Osteoblast (primary cell): ENCODE measurements around the gene CD48. TPM values are rescaled to one million over a fixed set of nuclear protein-coding genes. Genes with fewer than 3 reads are reported as not detected.
A peak's percentile ranks its signal among the peaks of the same experiment; 100 is the strongest.

Experiments
- DNase-seq: peaks from one replicate; pipeline ENCODE4 v3.0.0; 2011; ENCODE audit warnings: low spot score, mixed read lengths; ENCODE audit not compliant: insufficient read length; ENCODE audit errors: missing footprints
- H2AFZ ChIP-seq: 2 replicates; pipeline ENCODE4 v1.6.0; 2011; ENCODE audit warnings: mild to moderate bottlenecking, low read length
- H3K27ac ChIP-seq: 2 replicates; pipeline ENCODE4 v1.5.1; 2011; ENCODE audit warnings: mild to moderate bottlenecking, low read depth, low read length, moderate library complexity
- H3K27me3 ChIP-seq: 2 replicates; pipeline ENCODE4 v1.6.0; 2012; ENCODE audit warnings: mild to moderate bottlenecking, control low read depth, inconsistent platforms, low read length, moderate library complexity; ENCODE audit not compliant: insufficient read depth
- H3K36me3 ChIP-seq: 2 replicates; pipeline ENCODE4 v1.5.1; 2011; ENCODE audit warnings: mild to moderate bottlenecking, low read length, control low read depth, moderate library complexity; ENCODE audit not compliant: insufficient read depth
- H3K4me1 ChIP-seq: 2 replicates; pipeline ENCODE4 v1.5.1; 2011; ENCODE audit warnings: mild to moderate bottlenecking, low read length, control low read depth, moderate library complexity; ENCODE audit not compliant: insufficient read depth
- H3K4me2 ChIP-seq: 2 replicates; pipeline ENCODE4 v1.6.0; 2011; ENCODE audit warnings: mild to moderate bottlenecking, low read length; ENCODE audit not compliant: insufficient read depth
- H3K4me3 ChIP-seq: fragments of 200-600 bp; sonication (generic); 3 replicates; pipeline ENCODE4 v1.5.1; 2012; ENCODE audit warnings: mild to moderate bottlenecking, low read length, inconsistent platforms; ENCODE audit not compliant: insufficient read depth
- H3K79me2 ChIP-seq: 2 replicates; pipeline ENCODE4 v1.6.0; 2012; ENCODE audit warnings: mild to moderate bottlenecking, low read length, control low read depth, inconsistent platforms; ENCODE audit not compliant: insufficient read depth
- H3K9me3 ChIP-seq: 2 replicates; pipeline ENCODE4 v1.5.1; 2011; ENCODE audit warnings: low read depth, low read length, control low read depth
- H4K20me1 ChIP-seq: 2 replicates; pipeline ENCODE4 v1.6.0; 2012; ENCODE audit warnings: mild to moderate bottlenecking, low read length, control low read depth; ENCODE audit not compliant: insufficient read depth
- total RNA-seq: library from RNA; depleted of rRNA; stranded (reverse); fragments of >200 nt; gene quantifications from 2 replicates; pipeline ENCODE4 v1.2.3, GENCODE V29; 2012
- TF ChIP-seq, protein P1 (sequence below): IDR thresholded peaks from 2 replicates; pipeline ENCODE4 v1.5.1; 2011; ENCODE audit warnings: mild to moderate bottlenecking, low read depth, low read length, moderate library complexity; ENCODE audit errors: extremely low read depth

CD48 gene
- total RNA-seq, 1 donor = under 0.01 TPM

DNA sequence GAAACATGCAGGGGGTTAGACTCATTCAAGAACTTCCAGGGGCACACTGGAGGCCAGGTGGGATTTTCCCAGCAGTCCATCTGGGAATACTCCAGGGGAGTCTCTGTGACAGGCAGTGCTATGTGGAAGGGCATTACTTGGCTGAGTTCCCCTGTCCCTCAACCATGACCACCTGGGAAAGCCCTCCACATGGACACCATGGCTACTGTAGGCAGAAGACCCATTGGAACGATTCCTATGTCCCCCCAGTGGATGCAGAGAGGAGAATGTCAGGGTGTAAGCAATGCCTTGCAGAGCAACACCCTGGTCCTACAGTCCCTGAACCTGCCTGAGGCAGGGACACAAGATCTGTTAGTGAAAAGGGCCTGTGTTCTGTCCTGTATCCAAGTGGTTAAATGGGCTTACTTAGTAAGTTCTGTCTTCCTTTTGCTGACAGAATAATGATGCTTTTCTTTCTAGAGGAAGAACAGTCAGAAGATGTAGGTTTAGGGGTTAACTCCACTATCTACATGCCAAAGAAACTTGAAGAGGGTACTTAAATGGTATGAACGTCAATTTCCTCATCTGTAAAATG is 78.2 kb downstream of the CD48 start:
- Histone ChIP-seq H3K4me2 (no peak overlapping the region), H3K4me1 (no peaks in the 10 kb centered on the region), H3K27me3 (no peaks in the 10 kb centered on the region), H3K4me3 (no peak overlapping the region), H2AFZ (no peak overlapping the region), H3K9me3 (no peaks in the 10 kb centered on the region), H3K79me2 (no peaks in the 10 kb centered on the region), H3K27ac (no peak overlapping the region), H4K20me1 (no peaks in the 10 kb centered on the region), H3K36me3 (no peaks in the 10 kb centered on the region)
- TF ChIP-seq, protein P1, sequence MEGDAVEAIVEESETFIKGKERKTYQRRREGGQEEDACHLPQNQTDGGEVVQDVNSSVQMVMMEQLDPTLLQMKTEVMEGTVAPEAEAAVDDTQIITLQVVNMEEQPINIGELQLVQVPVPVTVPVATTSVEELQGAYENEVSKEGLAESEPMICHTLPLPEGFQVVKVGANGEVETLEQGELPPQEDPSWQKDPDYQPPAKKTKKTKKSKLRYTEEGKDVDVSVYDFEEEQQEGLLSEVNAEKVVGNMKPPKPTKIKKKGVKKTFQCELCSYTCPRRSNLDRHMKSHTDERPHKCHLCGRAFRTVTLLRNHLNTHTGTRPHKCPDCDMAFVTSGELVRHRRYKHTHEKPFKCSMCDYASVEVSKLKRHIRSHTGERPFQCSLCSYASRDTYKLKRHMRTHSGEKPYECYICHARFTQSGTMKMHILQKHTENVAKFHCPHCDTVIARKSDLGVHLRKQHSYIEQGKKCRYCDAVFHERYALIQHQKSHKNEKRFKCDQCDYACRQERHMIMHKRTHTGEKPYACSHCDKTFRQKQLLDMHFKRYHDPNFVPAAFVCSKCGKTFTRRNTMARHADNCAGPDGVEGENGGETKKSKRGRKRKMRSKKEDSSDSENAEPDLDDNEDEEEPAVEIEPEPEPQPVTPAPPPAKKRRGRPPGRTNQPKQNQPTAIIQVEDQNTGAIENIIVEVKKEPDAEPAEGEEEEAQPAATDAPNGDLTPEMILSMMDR = no peak
- DNase-seq = peak; percentile 32

DNA sequence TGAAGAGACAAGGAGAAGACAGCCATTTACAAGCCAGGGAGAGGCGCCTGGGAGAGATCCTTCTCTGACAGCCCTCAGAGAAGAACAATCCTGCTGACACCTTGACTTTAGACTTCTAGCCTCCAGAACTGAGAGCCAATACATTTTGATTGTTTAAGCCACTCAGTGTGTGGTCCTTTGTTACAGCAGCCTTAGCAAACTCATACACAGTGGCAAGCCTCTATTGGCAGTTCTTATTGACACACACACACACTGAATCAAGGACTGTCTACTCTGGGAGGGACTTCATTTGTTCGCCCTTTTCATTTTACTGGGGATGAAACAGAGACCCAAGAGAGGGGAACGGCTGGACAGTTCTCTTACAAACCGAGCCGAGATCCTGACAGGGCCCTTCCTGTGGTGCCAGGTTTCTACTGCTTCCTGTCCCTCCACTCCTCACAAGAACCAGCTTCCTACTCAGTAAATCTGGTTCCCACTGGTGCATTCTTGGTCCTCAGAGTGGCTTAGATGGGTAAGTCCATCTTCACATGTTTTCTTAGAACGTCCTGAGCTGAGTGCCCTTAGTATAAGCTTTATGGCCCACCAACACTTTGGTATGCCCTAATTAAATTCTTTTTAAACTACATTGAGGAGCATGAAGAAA is 79.5 kb downstream of the CD48 start:
- H3K9me3 ChIP-seq = no peaks in the 10 kb centered on the region
- no peak overlapping the region for H3K27ac ChIP-seq
- H3K4me1 ChIP-seq = no peaks in the 10 kb centered on the region
- no peak overlapping the region for H3K4me2 ChIP-seq
- no peaks in the 10 kb centered on the region for H3K27me3 ChIP-seq
- H4K20me1 ChIP-seq = no peaks in the 10 kb centered on the region
- H3K4me3 ChIP-seq = no peak overlapping the region
- H3K79me2 ChIP-seq = no peaks in the 10 kb centered on the region
- H3K36me3 ChIP-seq = no peaks in the 10 kb centered on the region
- no peak overlapping the region for H2AFZ ChIP-seq
- TF ChIP-seq, protein P1 = no peak
- no peak for DNase-seq

DNA sequence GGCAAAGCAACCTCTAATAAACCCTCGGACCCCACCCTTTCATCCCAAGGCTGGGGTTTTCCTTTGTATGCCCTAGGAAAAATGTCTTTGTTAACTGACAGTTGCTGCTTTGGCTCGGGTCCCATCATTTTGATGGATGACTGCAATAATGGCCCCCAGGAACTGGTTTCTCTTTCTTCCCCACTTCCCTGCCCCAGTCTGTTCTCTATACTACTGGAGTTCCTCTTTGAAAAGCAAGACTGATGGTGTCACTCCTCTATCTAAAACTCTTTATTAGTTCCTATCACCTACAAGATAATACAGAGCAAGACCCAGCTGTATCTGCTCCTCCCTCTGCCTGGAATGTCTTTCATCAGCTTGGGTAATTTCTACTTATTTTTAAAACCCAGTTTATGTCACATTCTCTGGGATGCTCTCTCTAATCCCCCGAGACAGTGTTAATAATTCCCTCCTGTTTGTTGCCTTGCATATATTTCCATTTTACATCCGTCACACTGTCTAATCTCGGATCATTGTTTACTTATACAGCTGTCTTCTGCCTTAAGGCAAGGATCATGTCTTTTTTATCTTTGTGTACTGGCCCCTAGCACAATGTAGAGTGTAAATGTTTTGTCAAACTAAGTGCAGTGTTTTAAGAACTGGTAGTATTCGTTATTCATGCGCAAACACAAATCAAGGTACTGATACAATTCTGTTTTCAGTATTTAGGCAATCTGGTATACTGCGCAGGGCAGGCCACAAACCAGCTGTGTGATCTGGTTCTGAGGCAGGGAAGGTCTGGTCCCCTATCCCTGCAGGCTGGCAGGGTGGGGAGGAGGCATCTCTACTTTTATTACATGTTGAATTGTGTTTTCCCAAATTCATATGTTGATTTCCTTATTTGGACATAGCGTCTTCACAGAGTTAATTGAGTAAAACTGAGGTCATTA is 80.8 kb downstream of the CD48 start:
- no peak overlapping the region for H2AFZ ChIP-seq

More for the DNA sequence above, 80.8 kb downstream of the CD48 start:
- H3K4me2 ChIP-seq = no peak overlapping the region
- H3K36me3 ChIP-seq = no peaks in the 10 kb centered on the region
- H3K4me3 ChIP-seq = no peak overlapping the region
- no peaks in the 10 kb centered on the region for H4K20me1 ChIP-seq
- H3K9me3 ChIP-seq = no peaks in the 10 kb centered on the region
- no peak overlapping the region for H3K27ac ChIP-seq
- H3K4me1 ChIP-seq = no peaks in the 10 kb centered on the region
- no peaks in the 10 kb centered on the region for H3K27me3 ChIP-seq
- H3K79me2 ChIP-seq = no peaks in the 10 kb centered on the region
- DNase-seq = no peak
- TF ChIP-seq, protein P1 = no peak
